Activated CD4-positive, alpha-beta T cell treated with anti-CD3 and anti-CD28 coated beads, Interleukin-2, amount 10 ng/mL, durations not matched to agents 24 days and 14 days (primary cell): ENCODE results near the gene MDM2. TPM values are rescaled to one million over a fixed set of nuclear protein-coding genes. Genes with fewer than 3 reads are reported as not detected.
A peak's percentile ranks its signal among the peaks of the same experiment; 100 is the strongest.
"Not testable (repeated sequence)": the region's sequence is repeated elsewhere in the genome, so short reads cannot be mapped to it uniquely, and the experiment has no call there.

Experiments
- DNase-seq: peaks from one replicate; pipeline ENCODE4 v3.0.0; 2022
- H3K27ac Mint-ChIP-seq: one replicate; pipeline ENCODE4 v1.8.0; 2022; ENCODE audit warnings: mild to moderate bottlenecking, mixed read lengths
- H3K27me3 Mint-ChIP-seq: one replicate; pipeline ENCODE4 v1.8.0; 2022; ENCODE audit warnings: mixed read lengths
- H3K36me3 Mint-ChIP-seq: one replicate; pipeline ENCODE4 v1.8.0; 2022; ENCODE audit warnings: low read depth, mild to moderate bottlenecking, mixed read lengths
- H3K4me1 Mint-ChIP-seq: one replicate; pipeline ENCODE4 v1.8.0; 2021; ENCODE audit warnings: mixed read lengths
- H3K4me3 Mint-ChIP-seq: one replicate; pipeline ENCODE4 v1.8.0; 2022; ENCODE audit warnings: mild to moderate bottlenecking, moderate library complexity, mixed read lengths
- H3K9me3 Mint-ChIP-seq: one replicate; pipeline ENCODE4 v1.8.0; 2021; ENCODE audit warnings: mixed read lengths
- intact Hi-C: fragments of 100-400 bp; cut with micrococcal nuclease; formaldehyde crosslinking; loops from one replicate; pipeline ENCODE4 v1.15.1; 2023
- total RNA-seq: library from RNA; stranded (reverse); gene quantifications from 2 replicates; pipeline ENCODE4 v1.2.3, GENCODE V29; 2022

Gene MDM2
- total RNA-seq, 1 donor from 2014 or later = 233 TPM

GRCh38 chr12:68850390-68850789 lies 42.4 kb downstream of the MDM2 start:
- H3K4me3 Mint-ChIP-seq = no peak overlapping the region
- H3K36me3 Mint-ChIP-seq = peaks cover 12% of the 10 kb centered on the region
- no peaks in the 10 kb centered on the region for H3K9me3 Mint-ChIP-seq
- no peak overlapping the region for H3K27ac Mint-ChIP-seq
- no peaks in the 10 kb centered on the region for H3K27me3 Mint-ChIP-seq
- DNase-seq = no peak
- intact Hi-C loops = no loop called here
- H3K4me1 Mint-ChIP-seq = peaks cover 4% of the 10 kb centered on the region

DNA sequence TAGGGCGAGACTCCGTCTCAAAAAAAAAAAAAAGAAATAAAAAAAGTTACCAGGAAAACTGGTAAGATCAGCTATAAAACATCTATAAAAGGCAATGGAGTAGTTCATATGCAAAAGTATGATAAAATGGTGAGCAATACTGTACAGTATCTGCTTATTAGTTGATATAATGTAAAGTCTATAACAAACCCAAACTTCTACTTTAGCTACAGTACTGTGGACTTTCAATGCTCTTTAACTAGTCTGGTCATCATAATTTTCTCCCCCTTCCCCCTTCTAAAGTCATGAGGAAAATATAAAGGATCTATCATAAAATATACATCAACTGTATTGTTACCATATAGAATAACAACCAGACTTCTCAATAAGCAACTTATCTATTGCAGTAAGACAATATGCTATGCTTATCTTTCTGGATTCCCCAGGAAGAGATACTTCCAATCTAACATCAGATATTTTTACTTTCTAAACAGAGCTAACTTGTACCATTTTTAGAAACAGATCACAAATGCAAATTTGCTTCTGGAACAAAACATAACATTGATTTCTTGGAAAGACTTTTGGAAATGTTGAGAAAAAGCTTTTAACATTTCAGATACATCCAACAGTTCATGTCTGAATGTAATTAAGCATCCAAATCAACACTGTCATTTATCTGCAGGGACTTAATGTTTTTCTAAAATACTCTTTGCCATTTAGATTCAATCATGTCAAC lies 43.8 kb downstream of the MDM2 start:
- Mint-ChIP-seq H3K27ac (no peak overlapping the region), H3K4me3 (no peak overlapping the region), H3K4me1 (peaks cover 4% of the 10 kb centered on the region), H3K9me3 (no peaks in the 10 kb centered on the region), H3K36me3 (peaks cover 20% of the 10 kb centered on the region), H3K27me3 (no peaks in the 10 kb centered on the region)
- peak; percentile 1 for DNase-seq
- intact Hi-C loops = no loop called here

GRCh38 chr12:68853396-68854077 lies 45.6 kb downstream of the MDM2 start:
- H3K27me3 Mint-ChIP-seq = no peaks in the 10 kb centered on the region
- no peak overlapping the region for H3K27ac Mint-ChIP-seq
- H3K9me3 Mint-ChIP-seq = no peaks in the 10 kb centered on the region
- intact Hi-C loops = no loop called here
- no peak overlapping the region for H3K4me3 Mint-ChIP-seq
- peaks cover 4% of the 10 kb centered on the region for H3K4me1 Mint-ChIP-seq
- no peak for DNase-seq
- peaks cover 24% of the 10 kb centered on the region for H3K36me3 Mint-ChIP-seq

DNA sequence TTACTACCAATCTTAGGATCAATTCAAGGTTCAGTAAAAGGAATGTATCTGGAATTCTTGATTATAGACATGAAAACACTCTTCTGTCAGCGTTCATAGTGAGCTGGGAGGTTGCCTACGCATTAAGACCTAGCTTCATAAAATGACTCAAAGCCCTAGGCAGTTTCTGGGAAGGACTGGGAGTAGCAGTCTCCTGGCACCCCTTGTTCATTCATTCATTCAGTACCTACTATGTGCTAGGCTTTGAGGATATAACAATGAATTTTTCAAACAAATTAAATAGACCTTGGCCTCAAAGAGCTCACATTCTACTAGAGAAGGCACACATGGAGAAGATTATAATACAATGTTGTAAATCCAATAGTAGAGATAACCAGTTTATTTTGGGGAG lies 46.1 kb downstream of the MDM2 start:
- intact Hi-C loops = no loop called here
- H3K27me3 Mint-ChIP-seq = no peaks in the 10 kb centered on the region
- H3K9me3 Mint-ChIP-seq = no peaks in the 10 kb centered on the region
- H3K4me1 Mint-ChIP-seq = peaks cover 4% of the 10 kb centered on the region
- no peak overlapping the region for H3K27ac Mint-ChIP-seq
- no peak for DNase-seq
- no peak overlapping the region for H3K4me3 Mint-ChIP-seq
- H3K36me3 Mint-ChIP-seq = peaks cover 25% of the 10 kb centered on the region

- no peaks in the 10 kb centered on the region for H3K27me3 Mint-ChIP-seq
- no peak for DNase-seq
- intact Hi-C loops = no loop called here
- no peak overlapping the region for H3K4me3 Mint-ChIP-seq
- H3K9me3 Mint-ChIP-seq = no peaks in the 10 kb centered on the region
- H3K4me1 Mint-ChIP-seq = peaks cover 4% of the 10 kb centered on the region
- H3K36me3 Mint-ChIP-seq = peaks cover 25% of the 10 kb centered on the region
- H3K27ac Mint-ChIP-seq = no peak overlapping the region
Measured at GRCh38 chr12:68854554-68854953, 46.6 kb downstream of the MDM2 start.

- Mint-ChIP-seq H3K9me3 (no peaks in the 10 kb centered on the region), H3K27ac (no peak overlapping the region), H3K27me3 (no peaks in the 10 kb centered on the region), H3K4me1 (peaks cover 4% of the 10 kb centered on the region), H3K4me3 (no peak overlapping the region), H3K36me3 (peaks cover 25% of the 10 kb centered on the region)
- no peak for DNase-seq
- intact Hi-C loops = no loop called here
Measured at GRCh38 chr12:68855111-68855510, 47.1 kb downstream of the MDM2 start.

- no peak for DNase-seq
- no peaks in the 10 kb centered on the region for H3K27me3 Mint-ChIP-seq
- intact Hi-C loops = no loop called here
- H3K4me3 Mint-ChIP-seq = no peak overlapping the region
- no peaks in the 10 kb centered on the region for H3K9me3 Mint-ChIP-seq
- H3K4me1 Mint-ChIP-seq = peaks cover 4% of the 10 kb centered on the region
- peaks cover 27% of the 10 kb centered on the region for H3K36me3 Mint-ChIP-seq
- no peak overlapping the region for H3K27ac Mint-ChIP-seq
Measured at GRCh38 chr12:68855771-68856170, 47.8 kb downstream of the MDM2 start.

DNA sequence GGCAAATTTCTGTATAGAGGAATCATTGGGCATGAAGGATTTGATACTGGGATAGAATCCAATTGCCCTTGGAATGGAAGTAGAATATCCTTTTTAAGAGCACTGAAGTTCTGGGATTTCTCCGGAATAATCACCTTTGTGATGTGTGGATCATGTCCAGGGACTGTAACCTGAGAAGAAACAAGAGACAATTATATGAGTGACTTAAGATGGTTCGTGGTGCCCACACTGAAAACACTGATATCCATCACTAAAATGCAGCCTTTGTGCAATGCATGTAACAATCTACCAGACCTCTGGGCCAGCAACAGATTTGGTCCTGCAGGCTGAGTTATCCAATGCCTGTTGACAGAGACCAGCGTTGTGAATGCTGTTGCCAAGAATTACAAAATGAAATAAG lies 48.5 kb downstream of the MDM2 start:
- Mint-ChIP-seq H3K4me1 (peaks cover 4% of the 10 kb centered on the region), H3K27me3 (no peaks in the 10 kb centered on the region), H3K27ac (no peak overlapping the region), H3K36me3 (peaks cover 27% of the 10 kb centered on the region), H3K4me3 (no peak overlapping the region), H3K9me3 (no peaks in the 10 kb centered on the region)
- intact Hi-C loops = no loop called here
- DNase-seq = no peak

DNA sequence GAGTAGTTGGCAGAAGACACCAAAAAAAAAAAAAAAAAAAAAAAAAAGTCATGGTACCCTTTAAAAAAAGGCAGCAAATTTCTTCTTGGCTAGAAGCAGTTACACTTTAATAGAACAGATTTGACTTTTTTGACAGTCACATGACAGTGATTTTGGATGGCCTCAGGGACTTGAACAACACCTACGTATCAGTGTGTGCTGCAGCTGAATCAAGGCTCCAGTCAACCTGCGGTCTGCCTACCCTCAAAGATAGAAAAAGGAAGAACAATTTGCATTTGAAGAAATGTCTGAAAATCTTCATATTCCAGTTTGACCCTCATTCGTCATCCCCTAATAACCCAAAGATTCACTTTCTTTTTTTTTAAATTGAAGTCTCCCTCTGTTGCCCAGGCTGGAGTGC lies 53.9 kb downstream of the MDM2 start:
- H3K4me3 Mint-ChIP-seq = no peak overlapping the region
- intact Hi-C loops = loop anchor here (10.0 kb wide), 1 partner anchor 393 kb away; no protein-coding TSS in a partner anchor
- H3K27ac Mint-ChIP-seq = no peak overlapping the region

GRCh38 chr12:68863109-68863770 lies 55.3 kb downstream of the MDM2 start:
- Mint-ChIP-seq H3K27ac (no peak overlapping the region), H3K36me3 (peaks cover 11% of the 10 kb centered on the region), H3K4me3 (no peak overlapping the region), H3K4me1 (peaks cover 13% of the 10 kb centered on the region), H3K9me3 (no peaks in the 10 kb centered on the region), H3K27me3 (no peaks in the 10 kb centered on the region)
- DNase-seq = no peak
- intact Hi-C loops = loop anchor here (10.0 kb wide), 1 partner anchor 392 kb away; no protein-coding TSS in a partner anchor

More for the DNA sequence above, 53.9 kb downstream of the MDM2 start:
- no peak for DNase-seq
- Mint-ChIP-seq H3K9me3 (no peaks in the 10 kb centered on the region), H3K27me3 (no peaks in the 10 kb centered on the region), H3K4me1 (peaks cover 13% of the 10 kb centered on the region), H3K36me3 (peaks cover 14% of the 10 kb centered on the region)

- not testable (repeated sequence) for H3K27me3 Mint-ChIP-seq, H3K9me3 Mint-ChIP-seq, H3K4me3 Mint-ChIP-seq, H3K27ac Mint-ChIP-seq
- intact Hi-C loops = loop anchor here (1.0 to 10.0 kb wide), 3 partner anchors 206 to 391 kb away; no protein-coding TSS in a partner anchor
- Mint-ChIP-seq H3K4me1 (peaks cover 13% of the 10 kb centered on the region), H3K36me3 (peaks cover 14% of the 10 kb centered on the region)
- peak; percentile 75 for DNase-seq
Measured at GRCh38 chr12:68863886-68864454, 56.0 kb downstream of the MDM2 start.

- Mint-ChIP-seq H3K4me3 (no peak overlapping the region), H3K27ac (no peak overlapping the region), H3K27me3 (no peaks in the 10 kb centered on the region), H3K4me1 (peaks cover 13% of the 10 kb centered on the region), H3K36me3 (peaks cover 17% of the 10 kb centered on the region), H3K9me3 (no peaks in the 10 kb centered on the region)
- DNase-seq = no peak
- intact Hi-C loops = loop anchor here (1.0 to 10.0 kb wide), 3 partner anchors 206 to 390 kb away; no protein-coding TSS in a partner anchor
Measured at GRCh38 chr12:68864604-68865003, 56.6 kb downstream of the MDM2 start.

DNA sequence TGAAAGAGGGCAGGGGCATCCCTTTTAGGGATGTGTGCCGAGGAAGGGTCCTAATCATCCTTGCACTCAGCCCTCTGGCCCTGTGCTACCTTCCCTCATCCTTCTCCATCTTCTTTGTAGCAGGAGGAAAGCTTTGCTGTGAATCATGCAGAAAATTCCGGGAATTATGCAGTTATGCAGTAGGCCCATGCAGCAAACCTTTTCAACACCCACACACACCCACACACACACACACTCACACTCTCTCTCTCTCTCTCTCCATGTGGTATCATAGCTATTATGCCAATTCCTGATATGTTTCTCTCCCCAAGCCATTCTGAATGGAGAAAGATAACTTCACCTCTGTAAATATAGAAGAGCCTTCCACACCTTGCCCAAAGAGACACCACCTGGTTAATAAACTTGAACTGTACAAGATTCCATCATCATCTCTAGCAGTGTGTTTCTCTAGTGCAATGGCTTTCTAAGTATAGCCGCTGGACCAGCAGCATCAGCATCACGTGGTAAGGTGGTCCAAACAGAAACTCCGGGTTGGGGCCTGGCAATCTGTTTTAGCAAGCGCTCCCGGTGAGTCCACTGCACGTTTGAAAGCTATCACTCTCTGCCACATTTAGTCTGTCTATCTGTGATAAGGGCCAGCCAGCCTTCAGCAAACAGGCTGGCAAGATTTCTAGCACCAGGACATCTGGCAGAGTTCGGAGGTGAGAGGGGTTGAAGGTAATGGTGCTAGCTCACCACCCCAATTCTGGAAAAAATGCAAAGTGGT lies 57.6 kb downstream of the MDM2 start:
- H3K4me3 Mint-ChIP-seq = no peak overlapping the region
- no peaks in the 10 kb centered on the region for H3K9me3 Mint-ChIP-seq
- no peak overlapping the region for H3K27ac Mint-ChIP-seq
- peaks cover 13% of the 10 kb centered on the region for H3K4me1 Mint-ChIP-seq
- H3K27me3 Mint-ChIP-seq = no peaks in the 10 kb centered on the region
- intact Hi-C loops = loop anchor here (10.0 kb wide), 1 partner anchor 389 kb away; no protein-coding TSS in a partner anchor
- DNase-seq = no peak
- H3K36me3 Mint-ChIP-seq = peaks cover 16% of the 10 kb centered on the region
